NCI-H2196 treated with DMSO at 0.1 percent for 48 hours (cell line): ENCODE data around the gene FAM110A.
"Not testable (repeated sequence)": the region's sequence is repeated elsewhere in the genome, so short reads cannot be mapped to it uniquely, and the experiment has no call there.

Source experiments
- DNase-seq: peaks from one replicate; lab custom pipeline; 2025; ENCODE audit not compliant: unreplicated experiment; lab: John Stamatoyannopoulos, UW

Gene FAM110A

GRCh38 chr20:833450-834150, at the start of gene FAM110A:
Gene FAM110A, plus strand, starts transcription at chr20:833715. Its CDS starts 11,090 bp downstream, at chr20:844805.
- peak; percentile 87 for DNase-seq

- DNase-seq, result no peak
These were observed 45.7 kb upstream of the FAM110A start for GRCh38 chr20:787825-788224.

GRCh38 chr20:791056-791455, 42.5 kb upstream of the FAM110A start:
- DNase-seq, result no peak

GRCh38 chr20:792248-792647, 41.3 kb upstream of the FAM110A start:
- no peak for DNase-seq

GRCh38 chr20:796921-797320, 36.6 kb upstream of the FAM110A start:
- no peak for DNase-seq

- not testable (repeated sequence) for DNase-seq
These were observed 34.8 kb upstream of the FAM110A start for GRCh38 chr20:798746-799145.

GRCh38 chr20:800026-800425, 33.5 kb upstream of the FAM110A start:
- not testable (repeated sequence) for DNase-seq

GRCh38 chr20:801678-802077, 31.8 kb upstream of the FAM110A start:
- no peak for DNase-seq

- no peak for DNase-seq
These were observed 27.8 kb upstream of the FAM110A start for GRCh38 chr20:805713-806112.

- DNase-seq, result not testable (repeated sequence)
These were observed 21.6 kb upstream of the FAM110A start for GRCh38 chr20:811776-812434.

- DNase-seq, result not testable (repeated sequence)
These were observed 21.1 kb upstream of the FAM110A start for GRCh38 chr20:812435-812814.

- no peak for DNase-seq
These were observed 20.1 kb upstream of the FAM110A start for GRCh38 chr20:813390-813789.

- no peak for DNase-seq
These were observed 18.3 kb upstream of the FAM110A start for GRCh38 chr20:815226-815625.

- DNase-seq, result peak; percentile 57
These were observed 17.5 kb upstream of the FAM110A start for GRCh38 chr20:815914-816606.

- DNase-seq, result no peak
These were observed 15.4 kb upstream of the FAM110A start for GRCh38 chr20:818001-818664.

GRCh38 chr20:819680-820322, 13.7 kb upstream of the FAM110A start:
- no peak for DNase-seq

- DNase-seq, result no peak
These were observed 13.1 kb upstream of the FAM110A start for GRCh38 chr20:820323-820953.

GRCh38 chr20:821046-821730, 12.3 kb upstream of the FAM110A start:
- DNase-seq, result no peak

- DNase-seq, result no peak
These were observed 11.8 kb upstream of the FAM110A start for GRCh38 chr20:821731-822065.
